ENCODE results near the gene ZNF791. TPM values are rescaled to one million over a fixed set of nuclear protein-coding genes. Genes with fewer than 3 reads are reported as not detected.

Gene ZNF791
- total and polyA plus RNA-seq, 2 experiments from 2014 or later = 12.2 to 15.3 TPM

DNA sequence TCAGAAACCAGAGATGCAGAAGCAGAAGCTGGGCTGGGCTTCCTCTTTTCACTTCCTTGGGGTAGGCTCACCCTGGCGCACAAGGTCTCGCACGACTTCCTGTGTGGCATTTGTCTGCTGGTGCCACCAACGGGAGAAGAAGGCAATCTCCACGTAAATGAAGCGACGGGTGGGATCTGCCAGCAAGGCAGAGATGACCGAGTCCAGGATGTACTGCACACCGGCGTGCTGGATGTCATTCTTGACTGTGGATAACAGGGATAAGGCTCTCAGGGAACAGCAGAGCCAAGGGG is 54.5 kb downstream of the ZNF791 start:
- H3K27ac ChIP-seq (ENCODE audit: low read depth) = no peak overlapping the region
- TF ChIP-seq, protein P1, sequence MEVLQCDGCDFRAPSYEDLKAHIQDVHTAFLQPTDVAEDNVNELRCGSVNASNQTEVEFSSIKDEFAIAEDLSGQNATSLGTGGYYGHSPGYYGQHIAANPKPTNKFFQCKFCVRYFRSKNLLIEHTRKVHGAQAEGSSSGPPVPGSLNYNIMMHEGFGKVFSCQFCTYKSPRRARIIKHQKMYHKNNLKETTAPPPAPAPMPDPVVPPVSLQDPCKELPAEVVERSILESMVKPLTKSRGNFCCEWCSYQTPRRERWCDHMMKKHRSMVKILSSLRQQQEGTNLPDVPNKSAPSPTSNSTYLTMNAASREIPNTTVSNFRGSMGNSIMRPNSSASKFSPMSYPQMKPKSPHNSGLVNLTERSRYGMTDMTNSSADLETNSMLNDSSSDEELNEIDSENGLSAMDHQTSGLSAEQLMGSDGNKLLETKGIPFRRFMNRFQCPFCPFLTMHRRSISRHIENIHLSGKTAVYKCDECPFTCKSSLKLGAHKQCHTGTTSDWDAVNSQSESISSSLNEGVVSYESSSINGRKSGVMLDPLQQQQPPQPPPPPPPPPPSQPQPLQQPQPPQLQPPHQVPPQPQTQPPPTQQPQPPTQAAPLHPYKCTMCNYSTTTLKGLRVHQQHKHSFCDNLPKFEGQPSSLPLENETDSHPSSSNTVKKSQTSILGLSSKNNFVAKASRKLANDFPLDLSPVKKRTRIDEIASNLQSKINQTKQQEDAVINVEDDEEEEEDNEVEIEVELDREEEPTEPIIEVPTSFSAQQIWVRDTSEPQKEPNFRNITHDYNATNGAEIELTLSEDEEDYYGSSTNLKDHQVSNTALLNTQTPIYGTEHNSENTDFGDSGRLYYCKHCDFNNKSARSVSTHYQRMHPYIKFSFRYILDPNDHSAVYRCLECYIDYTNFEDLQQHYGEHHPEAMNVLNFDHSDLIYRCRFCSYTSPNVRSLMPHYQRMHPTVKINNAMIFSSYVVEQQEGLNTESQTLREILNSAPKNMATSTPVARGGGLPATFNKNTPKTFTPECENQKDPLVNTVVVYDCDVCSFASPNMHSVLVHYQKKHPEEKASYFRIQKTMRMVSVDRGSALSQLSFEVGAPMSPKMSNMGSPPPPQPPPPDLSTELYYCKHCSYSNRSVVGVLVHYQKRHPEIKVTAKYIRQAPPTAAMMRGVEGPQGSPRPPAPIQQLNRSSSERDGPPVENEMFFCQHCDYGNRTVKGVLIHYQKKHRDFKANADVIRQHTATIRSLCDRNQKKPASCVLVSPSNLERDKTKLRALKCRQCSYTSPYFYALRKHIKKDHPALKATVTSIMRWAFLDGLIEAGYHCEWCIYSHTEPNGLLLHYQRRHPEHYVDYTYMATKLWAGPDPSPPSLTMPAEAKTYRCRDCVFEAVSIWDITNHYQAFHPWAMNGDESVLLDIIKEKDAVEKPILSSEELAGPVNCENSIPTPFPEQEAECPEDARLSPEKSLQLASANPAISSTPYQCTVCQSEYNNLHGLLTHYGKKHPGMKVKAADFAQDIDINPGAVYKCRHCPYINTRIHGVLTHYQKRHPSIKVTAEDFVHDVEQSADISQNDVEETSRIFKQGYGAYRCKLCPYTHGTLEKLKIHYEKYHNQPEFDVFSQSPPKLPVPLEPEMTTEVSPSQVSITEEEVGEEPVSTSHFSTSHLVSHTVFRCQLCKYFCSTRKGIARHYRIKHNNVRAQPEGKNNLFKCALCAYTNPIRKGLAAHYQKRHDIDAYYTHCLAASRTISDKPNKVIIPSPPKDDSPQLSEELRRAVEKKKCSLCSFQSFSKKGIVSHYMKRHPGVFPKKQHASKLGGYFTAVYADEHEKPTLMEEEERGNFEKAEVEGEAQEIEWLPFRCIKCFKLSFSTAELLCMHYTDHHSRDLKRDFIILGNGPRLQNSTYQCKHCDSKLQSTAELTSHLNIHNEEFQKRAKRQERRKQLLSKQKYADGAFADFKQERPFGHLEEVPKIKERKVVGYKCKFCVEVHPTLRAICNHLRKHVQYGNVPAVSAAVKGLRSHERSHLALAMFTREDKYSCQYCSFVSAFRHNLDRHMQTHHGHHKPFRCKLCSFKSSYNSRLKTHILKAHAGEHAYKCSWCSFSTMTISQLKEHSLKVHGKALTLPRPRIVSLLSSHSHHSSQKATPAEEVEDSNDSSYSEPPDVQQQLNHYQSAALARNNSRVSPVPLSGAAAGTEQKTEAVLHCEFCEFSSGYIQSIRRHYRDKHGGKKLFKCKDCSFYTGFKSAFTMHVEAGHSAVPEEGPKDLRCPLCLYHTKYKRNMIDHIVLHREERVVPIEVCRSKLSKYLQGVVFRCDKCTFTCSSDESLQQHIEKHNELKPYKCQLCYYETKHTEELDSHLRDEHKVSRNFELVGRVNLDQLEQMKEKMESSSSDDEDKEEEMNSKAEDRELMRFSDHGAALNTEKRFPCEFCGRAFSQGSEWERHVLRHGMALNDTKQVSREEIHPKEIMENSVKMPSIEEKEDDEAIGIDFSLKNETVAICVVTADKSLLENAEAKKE (CRISPR knock-in tag; IDR thresholded peaks at IDR 0.05) = no peak
- TF ChIP-seq, protein P2, sequence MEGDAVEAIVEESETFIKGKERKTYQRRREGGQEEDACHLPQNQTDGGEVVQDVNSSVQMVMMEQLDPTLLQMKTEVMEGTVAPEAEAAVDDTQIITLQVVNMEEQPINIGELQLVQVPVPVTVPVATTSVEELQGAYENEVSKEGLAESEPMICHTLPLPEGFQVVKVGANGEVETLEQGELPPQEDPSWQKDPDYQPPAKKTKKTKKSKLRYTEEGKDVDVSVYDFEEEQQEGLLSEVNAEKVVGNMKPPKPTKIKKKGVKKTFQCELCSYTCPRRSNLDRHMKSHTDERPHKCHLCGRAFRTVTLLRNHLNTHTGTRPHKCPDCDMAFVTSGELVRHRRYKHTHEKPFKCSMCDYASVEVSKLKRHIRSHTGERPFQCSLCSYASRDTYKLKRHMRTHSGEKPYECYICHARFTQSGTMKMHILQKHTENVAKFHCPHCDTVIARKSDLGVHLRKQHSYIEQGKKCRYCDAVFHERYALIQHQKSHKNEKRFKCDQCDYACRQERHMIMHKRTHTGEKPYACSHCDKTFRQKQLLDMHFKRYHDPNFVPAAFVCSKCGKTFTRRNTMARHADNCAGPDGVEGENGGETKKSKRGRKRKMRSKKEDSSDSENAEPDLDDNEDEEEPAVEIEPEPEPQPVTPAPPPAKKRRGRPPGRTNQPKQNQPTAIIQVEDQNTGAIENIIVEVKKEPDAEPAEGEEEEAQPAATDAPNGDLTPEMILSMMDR (conservative IDR thresholded peaks at IDR 0.05; ENCODE audit: low read depth in 2 of 2) = no peak
- DNase-seq (ENCODE audit: low spot score) (no peak), ATAC-seq (no peak)
- H3K4me1 Mint-ChIP-seq = peaks cover 29% of the 10 kb centered on the region
- H3K4me3 Mint-ChIP-seq = peak overlapping the region; percentile 97; the same call in 1 of the 3 replicates
- no peak overlapping the region for H3K4me3 ChIP-seq
- H3K9me2 ChIP-seq (ENCODE audit: insufficient read depth) = no peaks in the 10 kb centered on the region
- H2AFZ ChIP-seq = no peak overlapping the region
- H3F3A ChIP-seq (replicated peaks; ENCODE audit: low read depth) = peaks cover 19% of the 10 kb centered on the region; the same call in 1 of the 2 replicates
- H3K36me3 Mint-ChIP-seq (ENCODE audit: low read depth) = peaks cover 25% of the 10 kb centered on the region
- H3K4me2 ChIP-seq = no peak overlapping the region
- no peaks in the 10 kb centered on the region for H3K27me3 ChIP-seq (ENCODE audit: insufficient read depth)
- no peaks in the 10 kb centered on the region; the same call in 1 of the 2 replicates for H4K20me1 ChIP-seq (replicated peaks; ENCODE audit: insufficient read depth)
- H3K36me3 ChIP-seq (ENCODE audit: insufficient read depth) = 0 out of 2 replicates have a peak, but pooled peaks cover 5% of the 10 kb centered on the region
- H3K27me3 Mint-ChIP-seq (ENCODE audit: insufficient read depth, low read depth, poor library complexity) = peaks cover 20% of the 10 kb centered on the region
- H3K79me2 ChIP-seq (replicated peaks; ENCODE audit: insufficient read depth) = peaks cover 19% of the 10 kb centered on the region
- H3K4me1 ChIP-seq (ENCODE audit: insufficient read depth) = peaks cover 17% of the 10 kb centered on the region
- H3K9me3 Mint-ChIP-seq = no peaks in the 10 kb centered on the region; the same call in 2 of the 3 replicates
- no peak overlapping the region for H3K27ac Mint-ChIP-seq

DNA sequence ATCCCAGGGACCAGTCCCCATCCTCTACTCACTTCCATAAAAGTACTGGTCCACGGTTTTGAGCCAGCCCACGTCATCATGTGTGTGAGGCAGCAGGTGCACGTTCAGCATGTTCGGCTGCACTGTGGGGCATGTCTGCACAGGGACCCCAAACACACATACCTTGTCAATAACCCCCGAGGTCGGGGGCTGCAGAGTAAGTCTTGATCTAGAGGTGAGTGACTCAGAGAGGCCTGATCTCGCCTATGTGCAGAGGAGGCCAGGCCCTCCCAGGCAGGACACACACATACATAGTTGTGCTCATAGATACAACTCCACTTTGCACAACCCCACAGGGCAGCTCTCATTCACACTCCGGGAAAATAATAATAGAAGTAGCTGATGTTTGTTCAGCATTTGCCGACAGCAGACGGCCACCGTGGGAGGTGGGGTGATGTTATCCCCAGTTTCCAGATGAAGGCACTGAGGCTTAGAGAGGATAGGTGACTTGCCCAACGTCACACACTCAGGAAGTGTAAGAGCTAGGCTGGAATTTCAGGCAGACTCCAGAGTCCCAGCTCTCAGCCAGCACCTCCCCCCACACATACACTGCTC is 55.0 kb downstream of the ZNF791 start:
- H2AFZ ChIP-seq = no peak overlapping the region; the same call in 1 of the 2 replicates
- peaks cover 23% of the 10 kb centered on the region for H3K79me2 ChIP-seq (replicated peaks; ENCODE audit: insufficient read depth)
- no peak overlapping the region for H3K27ac ChIP-seq (ENCODE audit: low read depth)
- no peak for TF ChIP-seq EZH2 (IDR thresholded peaks at IDR 0.05; ENCODE audit: low read depth, unreplicated experiment)
- TF ChIP-seq CREB1 (CRISPR knock-in tag; IDR thresholded peaks at IDR 0.05; ENCODE audit: low read depth) = no peak
- no peak for TF ChIP-seq EZH2phosphoT487 (IDR thresholded peaks at IDR 0.05; ENCODE audit: unreplicated experiment)
- TF ChIP-seq STAT1 (IDR thresholded peaks at IDR 0.05; ENCODE audit: unreplicated experiment) = no peak
- TF ChIP-seq, protein P2 (conservative IDR thresholded peaks at IDR 0.05; ENCODE audit: low read depth in 2 of 2) = no peak
- TF ChIP-seq, protein P3, sequence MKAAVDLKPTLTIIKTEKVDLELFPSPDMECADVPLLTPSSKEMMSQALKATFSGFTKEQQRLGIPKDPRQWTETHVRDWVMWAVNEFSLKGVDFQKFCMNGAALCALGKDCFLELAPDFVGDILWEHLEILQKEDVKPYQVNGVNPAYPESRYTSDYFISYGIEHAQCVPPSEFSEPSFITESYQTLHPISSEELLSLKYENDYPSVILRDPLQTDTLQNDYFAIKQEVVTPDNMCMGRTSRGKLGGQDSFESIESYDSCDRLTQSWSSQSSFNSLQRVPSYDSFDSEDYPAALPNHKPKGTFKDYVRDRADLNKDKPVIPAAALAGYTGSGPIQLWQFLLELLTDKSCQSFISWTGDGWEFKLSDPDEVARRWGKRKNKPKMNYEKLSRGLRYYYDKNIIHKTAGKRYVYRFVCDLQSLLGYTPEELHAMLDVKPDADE (IDR thresholded peaks at IDR 0.05) = no peak
- no peak for TF ChIP-seq JUNB (IDR thresholded peaks at IDR 0.05; ENCODE audit: unreplicated experiment)
- no peak for TF ChIP-seq POLR2AphosphoS5 (IDR thresholded peaks at IDR 0.05; ENCODE audit: low read depth)
- no peak for TF ChIP-seq NANOG (IDR thresholded peaks at IDR 0.05; ENCODE audit: borderline replicate concordance)

More for the DNA sequence above, 55.0 kb downstream of the ZNF791 start:
- DNase-seq (ENCODE audit: low spot score) = no peak
- no peak for ATAC-seq
- peak overlapping the region; percentile 95 for H3K4me3 ChIP-seq
- H3K4me1 ChIP-seq (ENCODE audit: insufficient read depth) = peaks cover 17% of the 10 kb centered on the region
- H4K20me1 ChIP-seq (replicated peaks; ENCODE audit: insufficient read depth) = no peaks in the 10 kb centered on the region; the same call in 1 of the 2 replicates
- no peaks in the 10 kb centered on the region for H3K27me3 ChIP-seq (ENCODE audit: insufficient read depth)
- no peaks in the 10 kb centered on the region for H3K9me2 ChIP-seq (ENCODE audit: insufficient read depth)
- peak overlapping the region; percentile 97 for H3K4me3 Mint-ChIP-seq
- peaks cover 29% of the 10 kb centered on the region for H3K4me1 Mint-ChIP-seq
- peak overlapping the region; percentile 74 for H3K27ac Mint-ChIP-seq
- H3K36me3 Mint-ChIP-seq (ENCODE audit: low read depth) = peaks cover 22% of the 10 kb centered on the region
- H3K27me3 Mint-ChIP-seq (ENCODE audit: insufficient read depth, low read depth, poor library complexity) = peaks cover 22% of the 10 kb centered on the region
- peak overlapping the region; percentile 98 for H3K4me2 ChIP-seq
- H3F3A ChIP-seq (replicated peaks; ENCODE audit: low read depth) = peaks cover 21% of the 10 kb centered on the region; the same call in 1 of the 2 replicates
- no peaks in the 10 kb centered on the region; the same call in 2 of the 3 replicates for H3K9me3 Mint-ChIP-seq
- 0 out of 2 replicates have a peak, but pooled peaks cover 5% of the 10 kb centered on the region for H3K36me3 ChIP-seq (ENCODE audit: insufficient read depth)

Data from GM23338 (cell line).